ENCODE data around the gene SH3RF1. TPM values are rescaled to one million over a fixed set of nuclear protein-coding genes. Genes with fewer than 3 reads are reported as not detected.

Gene SH3RF1
- 44.0 and 65.1 TPM in 2 replicates for total RNA-seq

GRCh38 chr4:169270810-169271691, at the start of gene SH3RF1:
TSS of gene SH3RF1 (minus strand) at chr4:169270956. CDS start at chr4:169269212, 1,744 bp downstream.

Measured in placental epithelial cell (primary cell).